Activated CD4-positive, alpha-beta T cell treated with anti-CD3 and anti-CD28 coated beads, Interleukin-2, amount 10 ng/mL, durations not matched to agents 7 days and 5 days (primary cell): Measurements from ENCODE around the gene ATP2B2. TPM values are rescaled to one million over a fixed set of nuclear protein-coding genes. Genes with fewer than 3 reads are reported as not detected.
"Not testable (repeated sequence)": the region's sequence is repeated elsewhere in the genome, so short reads cannot be mapped to it uniquely, and the experiment has no call there.

Experiments used
- CTCF ChIA-PET: fragments of 350-600 bp; sonication (Branson Sonifier 250); formaldehyde crosslinking; loops from one replicate; lab custom pipeline; 2021; ENCODE audit warnings: antibody characterized with exemption; lab: Charles Lee
- POLR2A ChIA-PET: fragments of 350-600 bp; sonication (Branson Sonifier 250); formaldehyde crosslinking; loops from one replicate; lab custom pipeline; 2021; ENCODE audit warnings: antibody characterized with exemption; lab: Charles Lee
- DNase-seq: peaks from one replicate; pipeline ENCODE4 v3.0.0-alpha.2; 2020
- H3K27ac Mint-ChIP-seq: one replicate; pipeline ENCODE4 v1.8.0; 2021; ENCODE audit warnings: mild to moderate bottlenecking, moderate library complexity, mixed read lengths
- H3K27me3 Mint-ChIP-seq: one replicate; pipeline ENCODE4 v1.8.0; 2021; ENCODE audit warnings: mixed read lengths
- H3K36me3 Mint-ChIP-seq: one replicate; pipeline ENCODE4 v1.8.0; 2021; ENCODE audit warnings: low read depth, mixed read lengths
- H3K4me1 Mint-ChIP-seq: one replicate; pipeline ENCODE4 v1.8.0; 2021; ENCODE audit warnings: mixed read lengths
- H3K4me3 Mint-ChIP-seq: one replicate; pipeline ENCODE4 v1.8.0; 2021; ENCODE audit warnings: mild to moderate bottlenecking, moderate library complexity, mixed read lengths
- H3K9me3 Mint-ChIP-seq: one replicate; pipeline ENCODE4 v1.8.0; 2021; ENCODE audit warnings: mixed read lengths
- total RNA-seq, 2 experiments: library from RNA; stranded (reverse); gene quantifications; one replicate each; pipeline ENCODE4 v1.2.3, GENCODE V29; 2021

ATP2B2 gene
- total RNA-seq, 2 experiments from 2014 or later = not detected

DNA sequence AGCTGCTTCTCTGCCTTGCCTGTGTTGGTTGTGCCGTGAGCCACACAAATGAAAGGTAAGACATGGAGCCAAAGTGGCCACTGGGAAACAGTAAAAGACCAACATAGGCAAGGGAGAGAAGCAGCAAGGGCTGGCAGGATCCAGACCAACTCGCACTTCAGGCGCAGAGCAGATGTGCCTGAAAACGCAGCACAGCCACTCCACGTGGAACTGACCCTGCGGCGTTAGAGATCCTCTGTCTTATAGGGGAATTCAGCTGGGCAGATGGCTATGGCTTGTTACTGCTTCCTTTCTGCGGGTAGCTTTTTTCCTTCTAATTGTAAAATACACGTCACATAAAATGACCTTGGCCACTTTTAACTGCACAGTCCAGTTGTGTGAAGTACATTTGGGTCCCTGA, 202.3 kb downstream of the ATP2B2 start:
- Mint-ChIP-seq H3K27ac (peak overlapping the region; percentile 57), H3K4me3 (no peak overlapping the region), H3K36me3 (peaks cover 53% of the 10 kb centered on the region), H3K9me3 (no peaks in the 10 kb centered on the region), H3K4me1 (peaks cover 12% of the 10 kb centered on the region), H3K27me3 (no peaks in the 10 kb centered on the region)
- CTCF ChIA-PET = interaction anchor here (0.6 kb wide), 1 partner anchor 21 kb away, joined by 3 read pairs; no protein-coding TSS in a partner anchor
- no peak for DNase-seq
- POLR2A ChIA-PET = no interaction called here

DNA sequence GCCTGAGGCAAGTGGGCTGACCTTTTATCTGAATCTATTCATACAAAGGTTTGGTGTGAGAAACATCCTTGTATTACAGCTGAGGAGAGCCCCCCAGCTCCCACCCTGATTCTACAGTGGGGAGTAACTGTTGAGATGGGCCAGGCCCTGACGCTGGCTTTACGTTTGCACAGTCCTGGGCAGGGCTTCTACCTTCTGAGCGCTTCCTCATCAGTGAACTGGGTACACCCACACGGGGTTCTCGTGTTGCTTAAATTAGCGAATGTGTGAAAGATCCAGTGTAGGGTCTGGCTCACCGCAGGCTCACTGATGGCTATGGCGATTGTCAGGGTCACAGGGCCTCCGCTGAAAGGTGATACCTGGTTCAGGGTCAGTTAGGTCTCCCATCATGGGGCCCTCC, 205.3 kb downstream of the ATP2B2 start:
- Mint-ChIP-seq H3K9me3 (no peaks in the 10 kb centered on the region), H3K4me1 (peaks cover 12% of the 10 kb centered on the region), H3K4me3 (no peak overlapping the region), H3K36me3 (peaks cover 48% of the 10 kb centered on the region), H3K27me3 (no peaks in the 10 kb centered on the region), H3K27ac (peak overlapping the region; percentile 62)
- CTCF ChIA-PET = no interaction called here
- DNase-seq = no peak
- POLR2A ChIA-PET = no interaction called here

DNA sequence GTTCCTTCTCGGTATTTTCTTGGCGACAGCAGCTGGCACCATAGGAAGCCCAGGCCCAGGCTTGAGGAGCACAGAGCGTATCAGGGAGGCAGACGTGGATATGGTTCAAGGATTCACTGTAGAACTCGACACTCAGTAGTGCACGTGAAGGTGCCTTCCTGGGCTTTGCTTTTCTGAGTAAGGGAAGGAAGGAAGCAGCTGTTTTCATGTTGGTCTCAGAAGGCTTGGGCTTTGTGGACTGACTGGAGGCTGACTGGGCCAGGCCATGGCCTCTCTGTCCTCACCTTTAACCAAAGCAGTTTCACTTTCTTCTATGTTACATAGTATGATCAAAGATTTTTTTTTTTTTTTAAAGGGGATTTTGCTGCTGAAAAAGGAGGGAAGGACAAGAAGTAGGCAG, 205.7 kb downstream of the ATP2B2 start:
- Mint-ChIP-seq H3K27me3 (no peaks in the 10 kb centered on the region), H3K36me3 (peaks cover 50% of the 10 kb centered on the region), H3K27ac (peak overlapping the region; percentile 62), H3K4me3 (no peak overlapping the region), H3K4me1 (peaks cover 12% of the 10 kb centered on the region), H3K9me3 (no peaks in the 10 kb centered on the region)
- DNase-seq = no peak
- ChIA-PET CTCF (no interaction called here), POLR2A (no interaction called here)

DNA sequence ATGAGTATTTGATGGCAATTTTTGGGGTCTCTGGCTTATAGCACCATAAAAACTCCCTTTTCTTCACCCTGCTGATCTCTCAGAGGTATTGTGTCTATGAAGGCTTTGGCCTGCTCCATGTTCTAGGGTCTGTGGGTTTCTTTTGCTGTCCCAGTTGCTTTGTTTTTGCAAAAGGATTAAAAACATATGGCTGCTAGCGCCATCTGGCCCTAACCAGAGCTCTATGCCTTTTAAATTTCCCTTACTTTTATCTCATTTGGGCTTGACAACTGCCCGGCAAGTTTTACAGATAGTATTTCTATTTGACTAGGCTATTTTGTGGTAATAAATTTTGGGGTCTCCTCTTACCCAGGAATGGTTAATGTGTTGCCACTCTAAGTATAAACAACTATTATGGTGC, 206.2 kb downstream of the ATP2B2 start:
- peaks cover 12% of the 10 kb centered on the region for H3K4me1 Mint-ChIP-seq
- DNase-seq = no peak
- H3K27me3 Mint-ChIP-seq = no peaks in the 10 kb centered on the region
- ChIA-PET POLR2A (no interaction called here), CTCF (no interaction called here)
- no peaks in the 10 kb centered on the region for H3K9me3 Mint-ChIP-seq
- H3K36me3 Mint-ChIP-seq = peaks cover 50% of the 10 kb centered on the region
- H3K4me3 Mint-ChIP-seq = no peak overlapping the region
- peak overlapping the region; percentile 62 for H3K27ac Mint-ChIP-seq

DNA sequence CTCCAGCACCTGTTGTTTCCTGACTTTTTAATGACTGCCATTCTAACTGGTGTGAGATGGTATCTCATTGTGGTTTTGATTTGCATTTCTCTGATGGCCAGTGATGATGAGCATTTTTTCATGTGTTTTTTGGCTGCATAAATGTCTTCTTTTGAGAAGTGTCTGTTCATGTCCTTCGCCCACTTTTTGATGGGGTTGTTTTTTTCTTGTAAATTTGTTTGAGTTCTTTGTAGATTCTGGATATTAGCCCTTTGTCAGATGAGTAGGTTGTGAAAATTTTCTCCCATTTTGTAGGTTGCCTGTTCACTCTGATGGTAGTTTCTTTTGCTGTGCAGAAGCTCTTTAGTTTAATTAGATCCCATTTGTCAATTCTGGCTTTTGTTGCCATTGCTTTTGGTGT, 207.3 kb downstream of the ATP2B2 start:
- H3K27ac Mint-ChIP-seq, H3K9me3 Mint-ChIP-seq, H3K27me3 Mint-ChIP-seq, CTCF ChIA-PET, H3K4me3 Mint-ChIP-seq, DNase-seq, POLR2A ChIA-PET: not testable (repeated sequence)
- peaks cover 44% of the 10 kb centered on the region for H3K36me3 Mint-ChIP-seq
- peaks cover 12% of the 10 kb centered on the region for H3K4me1 Mint-ChIP-seq

DNA sequence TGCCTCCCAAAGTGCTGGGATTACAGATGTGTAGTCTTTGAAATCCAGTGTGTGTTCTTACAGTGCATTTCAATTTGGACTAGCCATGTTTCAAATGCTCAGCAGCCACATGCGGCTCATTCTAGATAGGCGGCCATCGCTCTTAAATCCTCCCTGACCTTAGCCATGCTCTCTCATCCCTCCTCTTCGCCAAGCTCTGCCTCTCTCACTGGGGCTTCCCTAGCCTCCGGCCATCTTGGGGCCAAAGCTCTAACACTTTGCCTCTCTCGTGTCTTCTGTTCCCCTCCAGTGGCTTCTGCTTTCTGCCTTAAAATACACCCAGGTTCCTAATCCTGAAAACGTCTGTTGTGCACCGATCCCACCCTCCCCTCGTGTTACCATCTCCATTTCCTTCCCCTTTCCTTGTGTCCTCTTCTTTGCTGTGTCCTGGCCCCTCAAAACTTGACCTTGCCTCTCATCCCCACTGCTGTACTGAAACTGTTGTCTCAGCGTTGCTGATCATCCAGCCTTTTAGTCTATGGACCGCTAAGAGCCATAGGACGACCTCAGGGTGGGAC, 211.3 kb downstream of the ATP2B2 start:
- H3K4me1 Mint-ChIP-seq = peaks cover 14% of the 10 kb centered on the region
- POLR2A ChIA-PET = no interaction called here
- CTCF ChIA-PET = interaction anchor here (1.1 to 3.5 kb wide), 2 partner anchors 11 to 54 kb away, joined by 4 to 10 read pairs; no protein-coding TSS in a partner anchor
- H3K27ac Mint-ChIP-seq = peak overlapping the region; percentile 16
- peaks cover 25% of the 10 kb centered on the region for H3K36me3 Mint-ChIP-seq
- H3K9me3 Mint-ChIP-seq = no peaks in the 10 kb centered on the region
- no peak overlapping the region for H3K4me3 Mint-ChIP-seq
- H3K27me3 Mint-ChIP-seq = no peaks in the 10 kb centered on the region
- no peak for DNase-seq

DNA sequence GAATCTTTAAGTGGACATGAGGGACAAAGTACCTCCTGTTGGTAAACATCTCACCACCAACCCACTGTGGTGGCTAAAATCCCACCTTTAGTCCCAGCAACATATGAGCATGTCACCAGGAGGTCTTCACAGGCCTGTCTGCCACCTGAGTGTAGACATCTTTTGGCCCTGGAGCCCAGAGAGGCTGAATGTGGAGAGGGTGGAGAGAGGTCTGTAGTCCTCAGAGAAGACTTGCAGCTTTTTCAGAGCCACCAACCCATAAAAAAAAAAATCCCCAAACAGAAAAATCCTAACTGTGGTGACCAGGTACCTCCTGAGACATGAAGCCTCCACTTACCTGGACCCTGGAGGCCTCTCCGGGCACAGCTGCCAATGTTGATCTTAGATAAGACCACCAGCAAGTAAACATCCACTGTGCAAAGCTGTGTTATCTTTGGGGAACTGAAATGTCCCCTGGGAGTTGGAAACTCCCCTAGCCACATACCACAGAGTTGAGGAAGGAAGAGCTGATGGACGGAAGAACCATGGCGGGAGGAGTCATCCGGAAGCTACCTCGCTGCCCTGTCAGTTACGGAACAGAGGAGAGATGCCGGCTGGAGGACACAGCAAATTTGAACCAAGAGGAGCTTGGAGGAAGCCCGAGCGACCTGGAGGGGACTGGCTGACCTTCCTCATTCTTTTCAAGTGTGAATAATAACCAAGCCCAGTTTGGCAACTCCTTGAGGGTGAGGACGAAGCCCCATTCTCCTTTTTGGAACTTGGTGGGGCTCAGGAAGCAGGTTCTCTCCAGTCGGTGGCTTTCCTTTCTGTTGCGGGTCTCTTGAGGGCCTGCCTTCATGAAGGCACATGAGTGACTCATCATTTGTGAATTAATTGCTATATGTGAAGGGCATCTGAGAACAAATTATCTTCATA, 212.6 kb downstream of the ATP2B2 start, which contains the start of gene GHRL:
Gene GHRL (minus strand): TSS at position 443 of the 915 bp plus-strand sequence. CDS start 2,767 bp downstream, outside the sequence.
- Mint-ChIP-seq H3K36me3 (peaks cover 24% of the 10 kb centered on the region), H3K4me3 (no peak within 1 kb of the TSS), H3K9me3 (no peaks in the 10 kb centered on the region), H3K27me3 (no peaks in the 10 kb centered on the region), H3K27ac (peak within 1 kb of the TSS; percentile 59), H3K4me1 (peaks cover 11% of the 10 kb centered on the region)
- no peak for DNase-seq
- ChIA-PET CTCF (interaction anchor here (1.0 to 3.5 kb wide), 5 partner anchors 9 to 360 kb away, joined by 3 to 10 read pairs (median 4); partner anchors contain the start of gene VHL), POLR2A (interaction anchor here (0.6 kb wide), 1 partner anchor 216 kb away, joined by 10 read pairs; no protein-coding TSS in a partner anchor)

DNA sequence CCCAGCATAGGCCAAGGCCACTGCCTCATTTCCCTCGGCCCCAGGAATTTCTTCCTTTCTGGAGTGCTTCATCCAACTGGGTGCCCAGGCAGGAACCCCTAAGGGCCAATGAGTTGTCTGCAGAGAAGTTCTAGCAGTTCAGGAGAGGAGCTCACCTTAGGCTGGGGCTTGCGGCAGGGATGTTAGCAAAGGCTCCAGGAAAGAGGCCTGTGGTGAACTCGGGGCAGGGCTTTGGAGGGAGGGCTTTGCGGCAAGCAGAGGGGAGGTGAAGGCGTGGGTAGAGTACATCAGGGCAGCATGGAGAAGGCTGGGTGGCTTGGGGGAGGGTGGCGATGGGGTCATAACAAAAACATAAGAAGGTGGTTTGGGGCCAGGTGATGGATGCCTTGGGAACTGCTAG, 213.7 kb downstream of the ATP2B2 start:
- Mint-ChIP-seq H3K27me3 (no peaks in the 10 kb centered on the region), H3K27ac (peak overlapping the region; percentile 52), H3K36me3 (peaks cover 26% of the 10 kb centered on the region), H3K4me1 (peaks cover 11% of the 10 kb centered on the region), H3K4me3 (no peak overlapping the region), H3K9me3 (no peaks in the 10 kb centered on the region)
- ChIA-PET POLR2A (no interaction called here), CTCF (interaction anchor here (1.3 to 3.5 kb wide), 3 partner anchors 8 to 15 kb away, joined by 5 to 10 read pairs (median 5); no protein-coding TSS in a partner anchor)
- no peak for DNase-seq

DNA sequence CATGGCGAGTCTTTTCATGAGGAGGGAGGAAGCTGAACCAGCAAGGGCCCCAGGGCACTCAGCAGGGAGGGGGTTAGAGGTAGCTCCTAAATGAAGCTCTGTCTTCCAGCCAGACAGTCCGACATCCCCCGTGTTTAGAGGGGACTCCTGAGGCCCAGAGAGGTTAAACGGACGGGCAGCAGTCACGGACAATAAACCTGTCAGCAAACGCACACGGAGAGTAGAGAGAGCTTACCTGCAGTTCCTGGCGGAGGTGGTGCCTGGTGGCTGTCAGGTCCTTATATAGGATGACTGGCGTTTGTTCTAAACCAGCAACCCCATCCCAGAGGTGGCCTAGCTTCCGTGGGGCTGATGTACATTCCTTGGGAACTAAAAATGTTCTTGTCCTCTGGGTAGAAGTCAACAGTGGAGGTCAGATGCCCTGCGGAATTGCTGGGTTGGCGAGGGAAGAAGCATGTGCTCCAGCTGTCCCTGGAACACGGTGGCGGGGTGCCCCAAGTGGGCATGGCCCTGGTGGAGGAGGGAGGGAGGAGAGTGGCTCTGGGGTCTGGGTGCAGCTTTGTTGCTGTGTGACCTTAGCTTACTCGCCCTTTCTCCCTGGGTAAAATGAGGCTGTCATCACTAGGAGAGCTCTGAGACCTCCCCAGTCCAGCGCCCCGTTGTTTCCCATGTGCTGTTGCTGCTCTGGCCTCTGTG, 214.8 kb downstream of the ATP2B2 start:
- Mint-ChIP-seq H3K36me3 (peaks cover 26% of the 10 kb centered on the region), H3K4me1 (peaks cover 11% of the 10 kb centered on the region), H3K4me3 (no peak overlapping the region), H3K9me3 (no peaks in the 10 kb centered on the region), H3K27me3 (no peaks in the 10 kb centered on the region), H3K27ac (no peak overlapping the region)
- CTCF ChIA-PET = interaction anchor here (1.1 to 1.4 kb wide), 4 partner anchors 11 to 358 kb away, joined by 3 to 5 read pairs (median 4); no protein-coding TSS in a partner anchor
- POLR2A ChIA-PET = no interaction called here
- DNase-seq = no peak

DNA sequence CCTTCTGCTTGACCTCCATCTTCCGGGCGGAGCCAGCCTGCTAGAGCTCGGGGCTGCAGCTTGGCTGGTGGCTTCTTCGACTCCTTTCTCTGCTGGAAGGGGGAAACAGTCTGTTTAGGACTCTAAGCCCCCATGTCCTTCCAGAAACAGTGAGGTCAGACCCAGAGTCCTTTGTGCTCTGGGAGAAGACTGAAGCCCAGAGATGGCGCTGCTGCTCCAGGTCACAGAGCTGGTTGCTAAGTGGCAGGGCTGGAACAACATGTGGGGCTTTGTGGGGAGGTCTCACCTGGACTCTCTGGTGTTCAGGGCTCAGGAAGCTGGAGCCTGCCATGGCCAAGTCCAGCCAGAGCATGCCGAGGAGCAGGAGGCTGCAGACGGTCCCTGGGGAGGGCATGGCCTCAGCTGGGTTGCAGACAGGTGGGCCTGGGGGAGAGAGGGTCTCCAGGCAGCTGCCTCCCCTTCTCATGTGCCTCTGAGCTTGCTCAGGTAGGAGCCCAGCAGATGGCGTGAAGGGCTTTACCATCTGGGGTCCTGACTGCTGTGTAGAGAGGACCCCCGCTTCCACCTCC, 215.5 kb downstream of the ATP2B2 start:
- Mint-ChIP-seq H3K27ac (no peak overlapping the region), H3K4me1 (peaks cover 16% of the 10 kb centered on the region), H3K9me3 (no peaks in the 10 kb centered on the region), H3K27me3 (no peaks in the 10 kb centered on the region), H3K4me3 (no peak overlapping the region), H3K36me3 (peaks cover 22% of the 10 kb centered on the region)
- DNase-seq = no peak
- ChIA-PET CTCF (interaction anchor here (0.6 to 1.4 kb wide), 3 partner anchors 21 to 458 kb away, joined by 3 to 4 read pairs (median 3); no protein-coding TSS in a partner anchor), POLR2A (no interaction called here)

DNA sequence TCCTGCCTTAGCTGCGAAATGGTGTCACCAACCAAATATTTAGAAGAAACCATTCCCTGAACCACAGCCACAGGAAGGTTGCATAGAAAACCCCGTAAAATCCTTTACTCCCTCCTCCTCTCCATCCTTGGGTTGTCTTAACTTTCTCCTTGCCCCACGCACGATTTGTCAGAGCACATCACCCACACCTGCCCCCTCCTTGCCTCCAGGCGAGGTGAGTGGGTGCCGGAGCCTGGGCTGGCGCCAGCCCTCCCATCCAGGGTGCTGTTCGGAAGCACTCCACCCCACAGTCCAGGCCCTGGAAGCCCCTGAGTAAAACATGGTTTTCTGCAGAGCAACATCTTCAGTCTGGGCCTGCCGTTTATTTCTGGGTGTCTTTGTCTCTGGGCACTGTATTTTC, 216.3 kb downstream of the ATP2B2 start:
- H3K4me3 Mint-ChIP-seq = no peak overlapping the region
- peaks cover 24% of the 10 kb centered on the region for H3K4me1 Mint-ChIP-seq
- peaks cover 21% of the 10 kb centered on the region for H3K36me3 Mint-ChIP-seq
- POLR2A ChIA-PET = no interaction called here
- H3K9me3 Mint-ChIP-seq = no peaks in the 10 kb centered on the region
- H3K27ac Mint-ChIP-seq = no peak overlapping the region
- no peaks in the 10 kb centered on the region for H3K27me3 Mint-ChIP-seq
- no peak for DNase-seq
- CTCF ChIA-PET = no interaction called here

DNA sequence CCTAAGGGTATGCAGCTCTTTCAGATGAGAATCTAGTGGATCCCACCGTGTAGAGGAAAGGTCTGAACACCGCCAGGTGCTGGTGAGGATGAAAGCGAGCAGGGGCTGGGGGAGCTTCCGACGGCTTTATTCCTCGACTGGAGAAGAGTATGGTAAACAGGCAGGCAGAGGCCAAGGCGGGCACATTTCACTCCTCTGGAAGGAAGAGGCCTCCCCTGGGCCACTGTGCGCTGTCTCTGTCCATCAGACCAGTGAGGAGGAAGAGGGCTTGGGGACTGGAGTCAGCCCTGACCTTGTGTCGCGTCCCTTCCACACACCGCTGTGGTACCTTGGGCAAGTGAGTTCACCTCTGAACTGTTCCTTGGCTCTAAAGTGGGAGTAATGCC, 216.8 kb downstream of the ATP2B2 start:
- ChIA-PET POLR2A (no interaction called here), CTCF (interaction anchor here (0.5 to 0.7 kb wide), 2 partner anchors 21 to 313 kb away, joined by 3 read pairs; no protein-coding TSS in a partner anchor)
- DNase-seq = no peak
- Mint-ChIP-seq H3K36me3 (peaks cover 22% of the 10 kb centered on the region), H3K27ac (no peak overlapping the region), H3K4me3 (no peak overlapping the region), H3K9me3 (no peaks in the 10 kb centered on the region), H3K4me1 (peaks cover 29% of the 10 kb centered on the region), H3K27me3 (no peaks in the 10 kb centered on the region)
